Peyer's patch (tissue), 4 donors: ENCODE results near the gene ZNF500.

Experiments used
- CTCF ChIP-seq, 6 experiments: fragments of 450-650 bp in 4 of 6; fragments of 200-600 bp in 2 of 6; sonication (generic) in 1 of 6; IDR thresholded peaks; one replicate each; pipeline ENCODE4 v1.5.1; 2017 to 2019; ENCODE audit warnings: antibody characterized with exemption in 6 of 6, mild to moderate bottlenecking in 3 of 6, moderate library complexity in 1 of 6
- POLR2A ChIP-seq, 2 donors: fragments of 450-650 bp; IDR thresholded peaks; one replicate each; pipeline ENCODE4 v1.5.1; 2017; ENCODE audit warnings: antibody characterized with exemption in 2 of 2, mild to moderate bottlenecking in 2 of 2, moderate library complexity in 2 of 2

GRCh38 chr16:4701791-4702465, 65.0 kb downstream of the ZNF500 start:
- TF ChIP-seq CTCF (IDR thresholded peaks at IDR 0.05) = no peak
- no peak for TF ChIP-seq POLR2A (IDR thresholded peaks at IDR 0.05)
